Measurements from ENCODE around the gene MGARP.

Gene MGARP

GRCh38 chr4:139243448-139244365 is 36.3 kb downstream of the MGARP start:
- H3K79me2 ChIP-seq (ENCODE audit: control insufficient read depth, insufficient read depth, low read length, unreplicated experiment) = no peaks in the 10 kb centered on the region
- H3K4me3 ChIP-seq (ENCODE audit: low read depth, low read length) = no peak overlapping the region
- no peaks in the 10 kb centered on the region for H3K27me3 ChIP-seq (ENCODE audit: insufficient read depth, low read length)
- peak overlapping the region; percentile 84 for H3K27ac ChIP-seq (ENCODE audit: low read depth, low read length)
- no peak overlapping the region for H2AFZ ChIP-seq (ENCODE audit: low read length, unreplicated experiment)
- peaks cover 50% of the 10 kb centered on the region for H3K4me1 ChIP-seq (ENCODE audit: control insufficient read depth, insufficient read depth, low read length, unreplicated experiment)
- no peaks in the 10 kb centered on the region for H3K36me3 ChIP-seq (ENCODE audit: insufficient read depth, low read length)

GRCh38 chr4:139242511-139243051 is 37.4 kb downstream of the MGARP start:
- Histone ChIP-seq H3K36me3 (ENCODE audit: insufficient read depth, low read length) (no peaks in the 10 kb centered on the region), H3K79me2 (ENCODE audit: control insufficient read depth, insufficient read depth, low read length, unreplicated experiment) (no peaks in the 10 kb centered on the region), H3K4me1 (ENCODE audit: control insufficient read depth, insufficient read depth, low read length, unreplicated experiment) (peaks cover 46% of the 10 kb centered on the region), H3K27me3 (ENCODE audit: insufficient read depth, low read length) (no peaks in the 10 kb centered on the region), H3K27ac (ENCODE audit: low read depth, low read length) (peak overlapping the region; percentile 84), H2AFZ (ENCODE audit: low read length, unreplicated experiment) (no peak overlapping the region), H3K4me3 (ENCODE audit: low read depth, low read length) (peak overlapping the region; percentile 34)

- Histone ChIP-seq H3K4me1 (ENCODE audit: control insufficient read depth, insufficient read depth, low read length, unreplicated experiment) (peaks cover 45% of the 10 kb centered on the region), H3K36me3 (ENCODE audit: insufficient read depth, low read length) (no peaks in the 10 kb centered on the region), H2AFZ (ENCODE audit: low read length, unreplicated experiment) (no peak overlapping the region), H3K4me3 (ENCODE audit: low read depth, low read length) (no peak overlapping the region), H3K27ac (ENCODE audit: low read depth, low read length) (peak overlapping the region; percentile 84), H3K79me2 (ENCODE audit: control insufficient read depth, insufficient read depth, low read length, unreplicated experiment) (no peaks in the 10 kb centered on the region), H3K27me3 (ENCODE audit: insufficient read depth, low read length) (no peaks in the 10 kb centered on the region)
Observed at GRCh38 chr4:139241784-139242151, 38.3 kb downstream of the MGARP start.

- H3K36me3 ChIP-seq (ENCODE audit: insufficient read depth, low read length) = no peaks in the 10 kb centered on the region
- H3K27ac ChIP-seq (ENCODE audit: low read depth, low read length) = no peak overlapping the region
- no peak overlapping the region for H2AFZ ChIP-seq (ENCODE audit: low read length, unreplicated experiment)
- H3K79me2 ChIP-seq (ENCODE audit: control insufficient read depth, insufficient read depth, low read length, unreplicated experiment) = no peaks in the 10 kb centered on the region
- H3K4me1 ChIP-seq (ENCODE audit: control insufficient read depth, insufficient read depth, low read length, unreplicated experiment) = peaks cover 41% of the 10 kb centered on the region
- H3K4me3 ChIP-seq (ENCODE audit: low read depth, low read length) = no peak overlapping the region
- H3K27me3 ChIP-seq (ENCODE audit: insufficient read depth, low read length) = no peaks in the 10 kb centered on the region
Observed at GRCh38 chr4:139241086-139241783, 38.8 kb downstream of the MGARP start.

GRCh38 chr4:139239127-139239772 is 40.8 kb downstream of the MGARP start:
- Histone ChIP-seq H3K4me1 (ENCODE audit: control insufficient read depth, insufficient read depth, low read length, unreplicated experiment) (peaks cover 23% of the 10 kb centered on the region), H2AFZ (ENCODE audit: low read length, unreplicated experiment) (no peak overlapping the region), H3K36me3 (ENCODE audit: insufficient read depth, low read length) (no peaks in the 10 kb centered on the region), H3K27me3 (ENCODE audit: insufficient read depth, low read length) (no peaks in the 10 kb centered on the region), H3K79me2 (ENCODE audit: control insufficient read depth, insufficient read depth, low read length, unreplicated experiment) (no peaks in the 10 kb centered on the region), H3K4me3 (ENCODE audit: low read depth, low read length) (no peak overlapping the region), H3K27ac (ENCODE audit: low read depth, low read length) (no peak overlapping the region)

GRCh38 chr4:139234253-139234652 is 45.8 kb downstream of the MGARP start:
- Histone ChIP-seq H3K4me1 (ENCODE audit: control insufficient read depth, insufficient read depth, low read length, unreplicated experiment) (no peaks in the 10 kb centered on the region), H2AFZ (ENCODE audit: low read length, unreplicated experiment) (no peak overlapping the region), H3K27ac (ENCODE audit: low read depth, low read length) (no peak overlapping the region), H3K27me3 (ENCODE audit: insufficient read depth, low read length) (no peaks in the 10 kb centered on the region), H3K4me3 (ENCODE audit: low read depth, low read length) (no peak overlapping the region), H3K79me2 (ENCODE audit: control insufficient read depth, insufficient read depth, low read length, unreplicated experiment) (no peaks in the 10 kb centered on the region), H3K36me3 (ENCODE audit: insufficient read depth, low read length) (no peaks in the 10 kb centered on the region)

- Histone ChIP-seq H3K36me3 (ENCODE audit: insufficient read depth, low read length) (no peaks in the 10 kb centered on the region), H2AFZ (ENCODE audit: low read length, unreplicated experiment) (no peak overlapping the region), H3K4me3 (ENCODE audit: low read depth, low read length) (no peak overlapping the region), H3K79me2 (ENCODE audit: control insufficient read depth, insufficient read depth, low read length, unreplicated experiment) (no peaks in the 10 kb centered on the region), H3K27me3 (ENCODE audit: insufficient read depth, low read length) (no peaks in the 10 kb centered on the region), H3K27ac (ENCODE audit: low read depth, low read length) (no peak overlapping the region), H3K4me1 (ENCODE audit: control insufficient read depth, insufficient read depth, low read length, unreplicated experiment) (no peaks in the 10 kb centered on the region)
Observed at GRCh38 chr4:139229534-139230039, 50.4 kb downstream of the MGARP start.

GRCh38 chr4:139227729-139228404 is 52.2 kb downstream of the MGARP start:
- no peaks in the 10 kb centered on the region for H3K36me3 ChIP-seq (ENCODE audit: insufficient read depth, low read length)
- H3K27ac ChIP-seq (ENCODE audit: low read depth, low read length) = no peak overlapping the region
- no peak overlapping the region for H3K4me3 ChIP-seq (ENCODE audit: low read depth, low read length)
- H2AFZ ChIP-seq (ENCODE audit: low read length, unreplicated experiment) = no peak overlapping the region
- peaks cover 8% of the 10 kb centered on the region for H3K4me1 ChIP-seq (ENCODE audit: control insufficient read depth, insufficient read depth, low read length, unreplicated experiment)
- H3K27me3 ChIP-seq (ENCODE audit: insufficient read depth, low read length) = no peaks in the 10 kb centered on the region
- no peaks in the 10 kb centered on the region for H3K79me2 ChIP-seq (ENCODE audit: control insufficient read depth, insufficient read depth, low read length, unreplicated experiment)

- Histone ChIP-seq H2AFZ (ENCODE audit: low read length, unreplicated experiment) (no peak overlapping the region), H3K36me3 (ENCODE audit: insufficient read depth, low read length) (no peaks in the 10 kb centered on the region), H3K27ac (ENCODE audit: low read depth, low read length) (no peak overlapping the region; the same call in 1 of the 2 replicates), H3K4me1 (ENCODE audit: control insufficient read depth, insufficient read depth, low read length, unreplicated experiment) (peaks cover 8% of the 10 kb centered on the region), H3K79me2 (ENCODE audit: control insufficient read depth, insufficient read depth, low read length, unreplicated experiment) (no peaks in the 10 kb centered on the region), H3K27me3 (ENCODE audit: insufficient read depth, low read length) (no peaks in the 10 kb centered on the region), H3K4me3 (ENCODE audit: low read depth, low read length) (no peak overlapping the region)
Observed at GRCh38 chr4:139223682-139224317, 56.2 kb downstream of the MGARP start.

Data from ACC112 (cell line).